Activated T-helper 2 cell treated with anti-CD3 and anti-CD28 coated beads, Interferon-gamma antibody, Interleukin-2, Interleukin-4, amounts not matched to agents 10 μg/mL and 5 μg/mL and 100 μg/mL, durations not matched to agents 14 hours and 24 hours and 36 hours (primary cell): ENCODE data around the gene KCNH1. TPM values are rescaled to one million over a fixed set of nuclear protein-coding genes. Genes with fewer than 3 reads are reported as not detected.
"Not testable (repeated sequence)": the region's sequence is repeated elsewhere in the genome, so short reads cannot be mapped to it uniquely, and the experiment has no call there.

Source experiments
- DNase-seq: peaks from one replicate; pipeline ENCODE4 v3.0.0; 2021; ENCODE audit warnings: low spot score
- H3K27ac Mint-ChIP-seq: one replicate; pipeline ENCODE4 v1.8.0; 2021; ENCODE audit warnings: mixed read lengths
- H3K27me3 Mint-ChIP-seq: one replicate; pipeline ENCODE4 v1.8.0; 2021; ENCODE audit warnings: low read depth, mixed read lengths
- H3K36me3 Mint-ChIP-seq: one replicate; pipeline ENCODE4 v1.8.0; 2021; ENCODE audit warnings: low read depth, mixed read lengths
- H3K4me1 Mint-ChIP-seq: one replicate; pipeline ENCODE4 v1.8.0; 2021; ENCODE audit warnings: low read depth, mixed read lengths
- H3K4me3 Mint-ChIP-seq: one replicate; pipeline ENCODE4 v1.8.0; 2021; ENCODE audit warnings: low read depth, mild to moderate bottlenecking, moderate library complexity, mixed read lengths
- H3K9me3 Mint-ChIP-seq: one replicate; pipeline ENCODE4 v1.8.0; 2021; ENCODE audit warnings: mixed read lengths
- intact Hi-C: fragments of 100-400 bp; cut with micrococcal nuclease; formaldehyde crosslinking; loops from one replicate; pipeline ENCODE4 v1.15.1; 2023
- total RNA-seq: library from RNA; stranded (reverse); gene quantifications from 2 replicates; pipeline ENCODE4 v1.2.3, GENCODE V29; 2022

Gene KCNH1
- total RNA-seq, 1 donor from 2014 or later = not detected

- H3K27me3 Mint-ChIP-seq = peaks cover 2% of the 10 kb centered on the region
- no peaks in the 10 kb centered on the region for H3K9me3 Mint-ChIP-seq
- H3K4me1 Mint-ChIP-seq = no peaks in the 10 kb centered on the region
- H3K36me3 Mint-ChIP-seq = no peaks in the 10 kb centered on the region
- no peak for DNase-seq
- H3K27ac Mint-ChIP-seq = no peak overlapping the region
- intact Hi-C loops = no loop called here
- H3K4me3 Mint-ChIP-seq = no peak overlapping the region
Observed at GRCh38 chr1:211018690-211019089, 115.3 kb downstream of the KCNH1 start.

GRCh38 chr1:211017075-211017718, 116.8 kb downstream of the KCNH1 start:
- Mint-ChIP-seq H3K9me3 (no peaks in the 10 kb centered on the region), H3K36me3 (no peaks in the 10 kb centered on the region), H3K27me3 (peaks cover 2% of the 10 kb centered on the region), H3K4me1 (no peaks in the 10 kb centered on the region), H3K27ac (no peak overlapping the region), H3K4me3 (no peak overlapping the region)
- DNase-seq = no peak
- intact Hi-C loops = no loop called here

GRCh38 chr1:211014275-211014674, 119.7 kb downstream of the KCNH1 start:
- no peaks in the 10 kb centered on the region for H3K9me3 Mint-ChIP-seq
- no peak overlapping the region for H3K27ac Mint-ChIP-seq
- intact Hi-C loops = no loop called here
- DNase-seq = no peak
- no peaks in the 10 kb centered on the region for H3K4me1 Mint-ChIP-seq
- no peaks in the 10 kb centered on the region for H3K27me3 Mint-ChIP-seq
- H3K36me3 Mint-ChIP-seq = no peaks in the 10 kb centered on the region
- no peak overlapping the region for H3K4me3 Mint-ChIP-seq

GRCh38 chr1:211013346-211014240, 120.4 kb downstream of the KCNH1 start:
- Mint-ChIP-seq H3K9me3 (no peaks in the 10 kb centered on the region), H3K4me1 (no peaks in the 10 kb centered on the region), H3K4me3 (no peak overlapping the region), H3K27me3 (no peaks in the 10 kb centered on the region), H3K36me3 (no peaks in the 10 kb centered on the region), H3K27ac (no peak overlapping the region)
- DNase-seq = no peak
- intact Hi-C loops = no loop called here

GRCh38 chr1:211011128-211011527, 122.8 kb downstream of the KCNH1 start:
- H3K9me3 Mint-ChIP-seq = not testable (repeated sequence)

GRCh38 chr1:211009944-211010343, 124.0 kb downstream of the KCNH1 start:
- no peak overlapping the region for H3K4me3 Mint-ChIP-seq
- intact Hi-C loops = no loop called here
- H3K27ac Mint-ChIP-seq = no peak overlapping the region
- H3K4me1 Mint-ChIP-seq = no peaks in the 10 kb centered on the region
- DNase-seq = no peak
- H3K9me3 Mint-ChIP-seq = no peaks in the 10 kb centered on the region
- H3K36me3 Mint-ChIP-seq = no peaks in the 10 kb centered on the region
- H3K27me3 Mint-ChIP-seq = peaks cover 5% of the 10 kb centered on the region

More at GRCh38 chr1:211011128-211011527, 122.8 kb downstream of the KCNH1 start:
- DNase-seq, intact Hi-C loops, H3K4me3 Mint-ChIP-seq, H3K27me3 Mint-ChIP-seq, H3K27ac Mint-ChIP-seq, H3K4me1 Mint-ChIP-seq, H3K36me3 Mint-ChIP-seq: not testable (repeated sequence)

GRCh38 chr1:211007830-211008229, 126.1 kb downstream of the KCNH1 start:
- no peak overlapping the region for H3K27ac Mint-ChIP-seq
- H3K36me3 Mint-ChIP-seq = no peaks in the 10 kb centered on the region
- intact Hi-C loops = no loop called here
- no peak for DNase-seq
- H3K27me3 Mint-ChIP-seq = peaks cover 5% of the 10 kb centered on the region
- no peaks in the 10 kb centered on the region for H3K9me3 Mint-ChIP-seq
- H3K4me1 Mint-ChIP-seq = no peaks in the 10 kb centered on the region
- no peak overlapping the region for H3K4me3 Mint-ChIP-seq

- H3K36me3 Mint-ChIP-seq, H3K27me3 Mint-ChIP-seq, H3K9me3 Mint-ChIP-seq, H3K4me1 Mint-ChIP-seq, H3K27ac Mint-ChIP-seq, intact Hi-C loops, DNase-seq, H3K4me3 Mint-ChIP-seq: not testable (repeated sequence)
Observed at GRCh38 chr1:210995931-210996330, 138.0 kb downstream of the KCNH1 start.

GRCh38 chr1:210992837-210993236, 141.1 kb downstream of the KCNH1 start:
- no peaks in the 10 kb centered on the region for H3K4me1 Mint-ChIP-seq
- no peaks in the 10 kb centered on the region for H3K27me3 Mint-ChIP-seq
- no peaks in the 10 kb centered on the region for H3K36me3 Mint-ChIP-seq
- no peak overlapping the region for H3K27ac Mint-ChIP-seq
- intact Hi-C loops = no loop called here
- no peak for DNase-seq
- no peaks in the 10 kb centered on the region for H3K9me3 Mint-ChIP-seq
- H3K4me3 Mint-ChIP-seq = no peak overlapping the region

- Mint-ChIP-seq H3K4me3 (no peak overlapping the region), H3K4me1 (no peaks in the 10 kb centered on the region), H3K27me3 (no peaks in the 10 kb centered on the region), H3K9me3 (no peaks in the 10 kb centered on the region), H3K36me3 (no peaks in the 10 kb centered on the region), H3K27ac (no peak overlapping the region)
- DNase-seq = no peak
- intact Hi-C loops = no loop called here
Observed at GRCh38 chr1:210989905-210990304, 144.0 kb downstream of the KCNH1 start.

- Mint-ChIP-seq H3K4me1 (no peaks in the 10 kb centered on the region), H3K36me3 (no peaks in the 10 kb centered on the region), H3K4me3 (no peak overlapping the region), H3K9me3 (no peaks in the 10 kb centered on the region), H3K27me3 (no peaks in the 10 kb centered on the region), H3K27ac (no peak overlapping the region)
- DNase-seq = no peak
- intact Hi-C loops = no loop called here
Observed at GRCh38 chr1:210981490-210981889, 152.5 kb downstream of the KCNH1 start.

- no peak overlapping the region for H3K27ac Mint-ChIP-seq
- intact Hi-C loops = no loop called here
- no peaks in the 10 kb centered on the region for H3K36me3 Mint-ChIP-seq
Observed at GRCh38 chr1:210980082-210980481, 153.9 kb downstream of the KCNH1 start.

GRCh38 chr1:210978974-210979354, 155.0 kb downstream of the KCNH1 start:
- H3K4me3 Mint-ChIP-seq = no peak overlapping the region
- H3K36me3 Mint-ChIP-seq = no peaks in the 10 kb centered on the region
- no peak for DNase-seq
- no peaks in the 10 kb centered on the region for H3K9me3 Mint-ChIP-seq
- H3K4me1 Mint-ChIP-seq = no peaks in the 10 kb centered on the region
- no peak overlapping the region for H3K27ac Mint-ChIP-seq
- intact Hi-C loops = no loop called here
- peaks cover under 1% of the 10 kb centered on the region for H3K27me3 Mint-ChIP-seq

More at GRCh38 chr1:210980082-210980481, 153.9 kb downstream of the KCNH1 start:
- Mint-ChIP-seq H3K9me3 (no peaks in the 10 kb centered on the region), H3K4me1 (no peaks in the 10 kb centered on the region), H3K27me3 (no peaks in the 10 kb centered on the region), H3K4me3 (no peak overlapping the region)
- no peak for DNase-seq
